Measurements from ENCODE around the gene WDR36. TPM values are rescaled to one million over a fixed set of nuclear protein-coding genes. Genes with fewer than 3 reads are reported as not detected.

WDR36 gene
- total and polyA plus RNA-seq, 2 of the 4 experiments (the other 2 are of a cell fraction), result 11.9 to 87.8 TPM

DNA sequence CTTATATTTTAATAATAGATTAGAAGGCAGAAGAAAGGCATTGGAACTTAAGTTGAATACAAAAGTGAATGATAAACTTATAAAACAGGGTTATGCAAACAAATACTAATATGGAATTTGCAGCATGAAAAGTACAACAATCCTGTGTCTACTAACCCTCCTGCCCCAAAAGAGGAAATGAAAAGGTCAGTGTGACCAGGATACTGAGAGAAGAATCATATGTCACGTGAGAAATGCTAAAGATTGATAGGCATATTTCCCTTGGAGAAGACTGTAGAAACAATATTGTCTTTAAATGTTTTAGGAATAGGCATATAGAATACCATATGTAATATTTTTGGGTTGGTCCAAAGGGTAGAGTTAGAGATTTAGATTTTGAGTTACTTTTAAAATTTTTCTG is 3.8 kb downstream of the WDR36 start:
- Histone ChIP-seq H3K4me1 (ENCODE audit: control insufficient read depth, insufficient read depth, low read length) (peaks cover 4% of the 10 kb centered on the region; the same call in 1 of the 2 replicates), H3K9me3 (ENCODE audit: control insufficient read depth, insufficient read depth, low read length) (no peaks in the 10 kb centered on the region), H3K23ac (ENCODE audit: low read depth, low read length) (no peak overlapping the region), H3K4me2 (ENCODE audit: low read depth, low read length) (no peak overlapping the region), H3K18ac (ENCODE audit: low read depth, low read length) (no peak overlapping the region), H4K5ac (ENCODE audit: low read depth, low read length) (no peak overlapping the region), H3K14ac (replicated peaks; ENCODE audit: low read depth, low read length) (no peak overlapping the region), H4K91ac (ENCODE audit: insufficient read depth, low read depth, low read length) (no peak overlapping the region), H2BK120ac (ENCODE audit: low read depth, low read length) (no peak overlapping the region), H3K9me1 (ENCODE audit: insufficient read depth, low read length) (peaks cover 5% of the 10 kb centered on the region; the same call in 1 of the 2 replicates), H2AK9ac (replicated peaks; ENCODE audit: low read depth, low read length, poor library complexity) (no peak overlapping the region), H2AFZ (replicated peaks; ENCODE audit: low read length, poor library complexity) (no peak overlapping the region), H3K4ac (ENCODE audit: low read depth, low read length) (no peak overlapping the region), H4K20me1 (ENCODE audit: insufficient read depth, low read length) (peaks cover 4% of the 10 kb centered on the region; the same call in 1 of the 2 replicates), H4K8ac (ENCODE audit: low read depth in 2 of 2, low read length in 2 of 2) (no peak overlapping the region), H3K36me3 (ENCODE audit: control insufficient read depth, insufficient read depth, low read length) (peaks cover 8% of the 10 kb centered on the region), H3K27me3 (ENCODE audit: control insufficient read depth, insufficient read depth, low read length) (no peaks in the 10 kb centered on the region), H2BK20ac (ENCODE audit: low read depth, low read length) (no peak overlapping the region), H2BK15ac (ENCODE audit: low read depth, low read length) (no peak overlapping the region), H3K4me3 (ENCODE audit: insufficient read depth, low read depth, low read length) (no peak overlapping the region), H3K9ac (ENCODE audit: low read depth, low read length) (no peak overlapping the region), H3K27ac (ENCODE audit: insufficient read depth, low read length) (no peak overlapping the region), H3K79me1 (ENCODE audit: low read depth in 1 of 2, low read length in 2 of 2) (peaks cover 14 to 23% of the 10 kb centered on the region in 2 experiments), H2AK5ac (ENCODE audit: low read depth, low read length) (no peak overlapping the region), H3K56ac (ENCODE audit: extremely low read depth, insufficient read depth, low read length) (no peak overlapping the region), H2BK5ac (ENCODE audit: low read depth, low read length, poor library complexity, severe bottlenecking) (no peak overlapping the region)
- TF ChIP-seq SMC3 (IDR thresholded peaks at IDR 0.05; ENCODE audit: low read depth, low read length), result no peak
- TF ChIP-seq, protein P1, sequence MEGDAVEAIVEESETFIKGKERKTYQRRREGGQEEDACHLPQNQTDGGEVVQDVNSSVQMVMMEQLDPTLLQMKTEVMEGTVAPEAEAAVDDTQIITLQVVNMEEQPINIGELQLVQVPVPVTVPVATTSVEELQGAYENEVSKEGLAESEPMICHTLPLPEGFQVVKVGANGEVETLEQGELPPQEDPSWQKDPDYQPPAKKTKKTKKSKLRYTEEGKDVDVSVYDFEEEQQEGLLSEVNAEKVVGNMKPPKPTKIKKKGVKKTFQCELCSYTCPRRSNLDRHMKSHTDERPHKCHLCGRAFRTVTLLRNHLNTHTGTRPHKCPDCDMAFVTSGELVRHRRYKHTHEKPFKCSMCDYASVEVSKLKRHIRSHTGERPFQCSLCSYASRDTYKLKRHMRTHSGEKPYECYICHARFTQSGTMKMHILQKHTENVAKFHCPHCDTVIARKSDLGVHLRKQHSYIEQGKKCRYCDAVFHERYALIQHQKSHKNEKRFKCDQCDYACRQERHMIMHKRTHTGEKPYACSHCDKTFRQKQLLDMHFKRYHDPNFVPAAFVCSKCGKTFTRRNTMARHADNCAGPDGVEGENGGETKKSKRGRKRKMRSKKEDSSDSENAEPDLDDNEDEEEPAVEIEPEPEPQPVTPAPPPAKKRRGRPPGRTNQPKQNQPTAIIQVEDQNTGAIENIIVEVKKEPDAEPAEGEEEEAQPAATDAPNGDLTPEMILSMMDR (conservative IDR thresholded peaks at IDR 0.05; ENCODE audit: low read depth, low read length), result no peak
- no peak for TF ChIP-seq BHLHE40 (IDR thresholded peaks at IDR 0.05; ENCODE audit: low read depth, low read length)
- TF ChIP-seq, protein P2, sequence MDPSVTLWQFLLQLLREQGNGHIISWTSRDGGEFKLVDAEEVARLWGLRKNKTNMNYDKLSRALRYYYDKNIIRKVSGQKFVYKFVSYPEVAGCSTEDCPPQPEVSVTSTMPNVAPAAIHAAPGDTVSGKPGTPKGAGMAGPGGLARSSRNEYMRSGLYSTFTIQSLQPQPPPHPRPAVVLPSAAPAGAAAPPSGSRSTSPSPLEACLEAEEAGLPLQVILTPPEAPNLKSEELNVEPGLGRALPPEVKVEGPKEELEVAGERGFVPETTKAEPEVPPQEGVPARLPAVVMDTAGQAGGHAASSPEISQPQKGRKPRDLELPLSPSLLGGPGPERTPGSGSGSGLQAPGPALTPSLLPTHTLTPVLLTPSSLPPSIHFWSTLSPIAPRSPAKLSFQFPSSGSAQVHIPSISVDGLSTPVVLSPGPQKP (IDR thresholded peaks at IDR 0.05; ENCODE audit: borderline replicate concordance, low read depth, low read length), result no peak
- TF ChIP-seq POLR2A (IDR thresholded peaks at IDR 0.05; ENCODE audit: low read depth, low read length), result no peak
- no peak for TF ChIP-seq MXI1 (IDR thresholded peaks at IDR 0.05; ENCODE audit: borderline replicate concordance, low read depth, low read length)
- TF ChIP-seq RFX5 (IDR thresholded peaks at IDR 0.05; ENCODE audit: low read depth, low read length), result no peak
- TF ChIP-seq MAZ (IDR thresholded peaks at IDR 0.05; ENCODE audit: borderline replicate concordance, low read depth, low read length), result no peak
- TF ChIP-seq RAD21 (IDR thresholded peaks at IDR 0.05; ENCODE audit: low read length), result no peak
- no peak for TF ChIP-seq CHD1 (IDR thresholded peaks at IDR 0.05; ENCODE audit: low read depth, low read length)
- TF ChIP-seq NFE2L2 (IDR thresholded peaks at IDR 0.05; ENCODE audit: low read depth, low read length), result no peak
- WGBS, 2 experiments (ENCODE audit: extremely low coverage in 2 of 2, insufficient read length in 1 of 2), result no CpG with 5 or more reads among the region's 1 CpG
- ChIA-PET CTCF (interaction anchor here (0.7 kb wide), 1 partner anchor 436 kb away, joined by 3 read pairs; no protein-coding TSS in a partner anchor), POLR2A (ENCODE audit: unreplicated experiment) (no interaction called here)
- BruUV-seq (replicated peaks), result no TSS peak
- intact Hi-C loops (cut with micrococcal nuclease), result loop anchor here (5.0 kb wide), 1 partner anchor 339 kb away; no protein-coding TSS in a partner anchor
- dilution Hi-C loops (cut with HindIII; ENCODE audit: low sequenced_read_pairs, unreplicated experiment), result no loop called here
- in situ Hi-C loops (cut with MboI; ENCODE audit: low sequenced_read_pairs), result loop anchor here (10.0 kb wide), 1 partner anchor 341 kb away; no protein-coding TSS in a partner anchor
- no peak for ATAC-seq (ENCODE audit: low read depth)
- no peak for DNase-seq

Data from IMR-90 (cell line).